HEK293 (cell line): Measurements from ENCODE around the gene STRN4.
A peak's percentile ranks its signal among the peaks of the same experiment; 100 is the strongest.

Source experiments
- CTCF ChIA-PET: fragments of 350-600 bp; formaldehyde crosslinking; extraction: SDS; loops from one replicate; lab custom pipeline; 2021; ENCODE audit warnings: antibody characterized with exemption; lab: Yijun Ruan, JAX
- POLR2A ChIA-PET: fragments of 300-600 bp; formaldehyde crosslinking; extraction: SDS; loops from one replicate; lab custom pipeline; 2020; ENCODE audit warnings: antibody characterized with exemption, inconsistent platforms; lab: Yijun Ruan, JAX
- H3K27ac ChIP-seq: fragments of 200-500 bp; sonication (Bioruptor generic); 2 replicates; pipeline ENCODE4 v1.5.1; 2014; ENCODE audit warnings: low read depth, low read length, control low read depth, inconsistent platforms; ENCODE audit errors: extremely low read depth
- H3K36me3 ChIP-seq, 2 experiments: fragments of 200-500 bp in 1 of 2; sonication (Bioruptor generic) in 1 of 2; 1 replicate in 1 of 2; 2 replicates in 1 of 2; pipeline ENCODE4 v1.5.1; 2014 to 2017; ENCODE audit warnings: inconsistent platforms in 2 of 2, low read length in 2 of 2; ENCODE audit not compliant: control insufficient read depth in 2 of 2, insufficient read depth in 1 of 2
- H3K4me1 ChIP-seq: fragments of 200-500 bp; sonication (Bioruptor generic); 2 replicates; pipeline ENCODE4 v1.5.1; 2014; ENCODE audit warnings: mild to moderate bottlenecking, low read length, inconsistent platforms; ENCODE audit not compliant: control insufficient read depth, insufficient read depth
- H3K4me3 ChIP-seq: 2 replicates; pipeline ENCODE4 v1.5.1; 2011; ENCODE audit warnings: low read depth, mild to moderate bottlenecking, control low read depth, low read length, moderate library complexity
- H3K9me3 ChIP-seq: fragments of 200-500 bp; sonication (Bioruptor generic); 2 replicates; pipeline ENCODE4 v1.5.1; 2014; ENCODE audit warnings: low read depth, low read length, inconsistent platforms; ENCODE audit not compliant: control insufficient read depth, insufficient read depth
- KLF10 ChIP-seq: fragments of 450-650 bp; IDR thresholded peaks from 2 replicates; pipeline ENCODE4 v1.5.1; 2018; ENCODE audit warnings: missing biosample characterization, mild to moderate bottlenecking, missing genetic modification characterization
- KLF9 ChIP-seq: fragments of 450-650 bp; formaldehyde crosslinking; IDR thresholded peaks from 2 replicates; pipeline ENCODE4 v1.5.1; 2016; ENCODE audit warnings: missing biosample characterization, missing genetic modification characterization, low read depth
- MZF1 ChIP-seq: fragments of 450-650 bp; formaldehyde crosslinking; IDR thresholded peaks from 2 replicates; pipeline ENCODE4 v1.5.1; 2017; ENCODE audit warnings: missing biosample characterization, missing genetic modification characterization, borderline replicate concordance
- SP3 ChIP-seq: fragments of 450-650 bp; formaldehyde crosslinking; IDR thresholded peaks from 2 replicates; pipeline ENCODE4 v1.5.1; 2016; ENCODE audit warnings: missing biosample characterization, missing genetic modification characterization
- ZBTB48 ChIP-seq: fragments of 450-650 bp; formaldehyde crosslinking; IDR thresholded peaks from 2 replicates; pipeline ENCODE4 v1.5.1; 2016; ENCODE audit warnings: missing biosample characterization, missing genetic modification characterization
- ZFHX2 ChIP-seq: fragments of 450-650 bp; formaldehyde crosslinking; conservative IDR thresholded peaks from 2 replicates; pipeline ENCODE4 v1.5.1; 2016; ENCODE audit warnings: missing biosample characterization, missing genetic modification characterization
- ZFP69B ChIP-seq: fragments of 450-650 bp; formaldehyde crosslinking; IDR thresholded peaks from 2 replicates; pipeline ENCODE4 v1.5.1; 2016; ENCODE audit warnings: missing biosample characterization, missing genetic modification characterization
- ZNF121 ChIP-seq: fragments of 450-650 bp; formaldehyde crosslinking; IDR thresholded peaks from 2 replicates; pipeline ENCODE4 v1.5.1; 2016; ENCODE audit warnings: missing biosample characterization, missing genetic modification characterization
- ZNF146 ChIP-seq: fragments of 450-650 bp; formaldehyde crosslinking; IDR thresholded peaks from 2 replicates; pipeline ENCODE4 v1.5.1; 2016; ENCODE audit warnings: missing biosample characterization, missing genetic modification characterization
- ZNF155 ChIP-seq: fragments of 450-650 bp; formaldehyde crosslinking; IDR thresholded peaks from 2 replicates; pipeline ENCODE4 v1.5.1; 2016; ENCODE audit warnings: missing biosample characterization, missing genetic modification characterization
- ZNF211 ChIP-seq: fragments of 450-650 bp; formaldehyde crosslinking; IDR thresholded peaks from 2 replicates; pipeline ENCODE4 v1.5.1; 2016; ENCODE audit warnings: low read depth, missing biosample characterization, missing genetic modification characterization
- ZNF24 ChIP-seq: fragments of 450-650 bp; formaldehyde crosslinking; IDR thresholded peaks from 2 replicates; pipeline ENCODE4 v1.5.1; 2016; ENCODE audit warnings: missing biosample characterization, missing genetic modification characterization
- ZNF366 ChIP-seq: fragments of 450-650 bp; formaldehyde crosslinking; conservative IDR thresholded peaks from 2 replicates; pipeline ENCODE4 v1.5.1; 2016; ENCODE audit warnings: missing biosample characterization, missing genetic modification characterization
- ZNF544 ChIP-seq: fragments of 450-650 bp; formaldehyde crosslinking; IDR thresholded peaks from 2 replicates; pipeline ENCODE4 v1.5.0; 2017; ENCODE audit warnings: missing biosample characterization, missing genetic modification characterization
- ZNF660 ChIP-seq: fragments of 450-650 bp; IDR thresholded peaks from 2 replicates; pipeline ENCODE4 v1.5.1; 2018; ENCODE audit warnings: missing biosample characterization, mild to moderate bottlenecking, missing genetic modification characterization
- ZNF701 ChIP-seq: fragments of 450-650 bp; formaldehyde crosslinking; IDR thresholded peaks from 2 replicates; pipeline ENCODE4 v1.5.1; 2016; ENCODE audit warnings: missing biosample characterization, missing genetic modification characterization
- ZXDB ChIP-seq: fragments of 450-650 bp; formaldehyde crosslinking; IDR thresholded peaks from 2 replicates; pipeline ENCODE4 v1.5.1; 2016; ENCODE audit warnings: missing biosample characterization, missing genetic modification characterization
- TF ChIP-seq, protein P1 (sequence below): fragments of 450-650 bp; formaldehyde crosslinking; IDR thresholded peaks from 2 replicates; pipeline ENCODE4 v1.5.1; 2016; ENCODE audit warnings: missing biosample characterization, missing genetic modification characterization
- TF ChIP-seq, protein P2 (sequence below): fragments of 450-650 bp; formaldehyde crosslinking; IDR thresholded peaks from 2 replicates; pipeline ENCODE4 v1.5.1; 2016; ENCODE audit warnings: missing biosample characterization, missing genetic modification characterization
- TF ChIP-seq, protein P3 (sequence below): fragments of 450-650 bp; formaldehyde crosslinking; IDR thresholded peaks from 2 replicates; pipeline ENCODE4 v1.5.1; 2016; ENCODE audit warnings: missing biosample characterization, missing genetic modification characterization
- TF ChIP-seq, protein P4 (sequence below): sonication (generic); formaldehyde crosslinking; IDR thresholded peaks from 2 replicates; pipeline ENCODE4 v1.8.1; 2022; ENCODE audit warnings: mild to moderate bottlenecking, moderate library complexity, missing genetic modification reagents
- TF ChIP-seq, protein P5 (sequence below): fragments of 450-650 bp; formaldehyde crosslinking; IDR thresholded peaks from 2 replicates; pipeline ENCODE4 v1.5.1; 2016; ENCODE audit warnings: missing biosample characterization, missing genetic modification characterization
- TF ChIP-seq, protein P6 (sequence below): fragments of 450-650 bp; formaldehyde crosslinking; IDR thresholded peaks from 2 replicates; pipeline ENCODE4 v1.5.1; 2016; ENCODE audit warnings: missing biosample characterization, missing genetic modification characterization

STRN4 gene

DNA sequence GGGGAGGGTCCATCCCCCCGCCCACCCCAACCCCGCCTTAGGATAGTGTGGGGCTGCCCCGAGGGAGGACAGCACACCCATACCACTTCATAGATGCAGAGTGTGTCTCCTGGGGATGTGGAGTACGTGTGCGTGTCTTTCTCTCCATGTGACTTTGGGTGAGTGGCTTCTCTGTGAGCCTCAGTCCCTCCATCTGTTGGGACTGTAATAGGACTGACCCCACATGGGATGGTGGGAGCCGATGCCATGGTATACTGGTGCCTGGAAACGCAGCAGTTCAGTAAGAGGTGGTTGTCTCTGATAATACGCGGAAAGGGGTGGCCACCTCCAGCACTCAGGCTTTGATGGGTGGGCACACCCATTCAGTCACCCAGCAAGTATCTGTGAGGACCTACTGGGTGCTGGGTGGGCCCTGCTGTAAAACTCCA, 28.5 kb downstream of the STRN4 start:
- H3K27ac ChIP-seq, result peak overlapping the region; percentile 43; the same call in 1 of the 2 replicates
- peaks cover 15% of the 10 kb centered on the region for H3K4me1 ChIP-seq
- TF ChIP-seq ZNF146 (tag by site-specific recombination) (no peak), ZFP69B (tag by site-specific recombination) (no peak), SP3 (tag by site-specific recombination) (0 out of 2 replicates have a peak, but pooled peaks have one; percentile 0), MZF1 (tag by site-specific recombination) (no peak), ZNF366 (tag by site-specific recombination) (peak; percentile 28; the same call in 1 of the 2 replicates), ZNF211 (no peak), KLF9 (peak; percentile 70; the same call in 1 of the 2 replicates)
- TF ChIP-seq, protein P1, sequence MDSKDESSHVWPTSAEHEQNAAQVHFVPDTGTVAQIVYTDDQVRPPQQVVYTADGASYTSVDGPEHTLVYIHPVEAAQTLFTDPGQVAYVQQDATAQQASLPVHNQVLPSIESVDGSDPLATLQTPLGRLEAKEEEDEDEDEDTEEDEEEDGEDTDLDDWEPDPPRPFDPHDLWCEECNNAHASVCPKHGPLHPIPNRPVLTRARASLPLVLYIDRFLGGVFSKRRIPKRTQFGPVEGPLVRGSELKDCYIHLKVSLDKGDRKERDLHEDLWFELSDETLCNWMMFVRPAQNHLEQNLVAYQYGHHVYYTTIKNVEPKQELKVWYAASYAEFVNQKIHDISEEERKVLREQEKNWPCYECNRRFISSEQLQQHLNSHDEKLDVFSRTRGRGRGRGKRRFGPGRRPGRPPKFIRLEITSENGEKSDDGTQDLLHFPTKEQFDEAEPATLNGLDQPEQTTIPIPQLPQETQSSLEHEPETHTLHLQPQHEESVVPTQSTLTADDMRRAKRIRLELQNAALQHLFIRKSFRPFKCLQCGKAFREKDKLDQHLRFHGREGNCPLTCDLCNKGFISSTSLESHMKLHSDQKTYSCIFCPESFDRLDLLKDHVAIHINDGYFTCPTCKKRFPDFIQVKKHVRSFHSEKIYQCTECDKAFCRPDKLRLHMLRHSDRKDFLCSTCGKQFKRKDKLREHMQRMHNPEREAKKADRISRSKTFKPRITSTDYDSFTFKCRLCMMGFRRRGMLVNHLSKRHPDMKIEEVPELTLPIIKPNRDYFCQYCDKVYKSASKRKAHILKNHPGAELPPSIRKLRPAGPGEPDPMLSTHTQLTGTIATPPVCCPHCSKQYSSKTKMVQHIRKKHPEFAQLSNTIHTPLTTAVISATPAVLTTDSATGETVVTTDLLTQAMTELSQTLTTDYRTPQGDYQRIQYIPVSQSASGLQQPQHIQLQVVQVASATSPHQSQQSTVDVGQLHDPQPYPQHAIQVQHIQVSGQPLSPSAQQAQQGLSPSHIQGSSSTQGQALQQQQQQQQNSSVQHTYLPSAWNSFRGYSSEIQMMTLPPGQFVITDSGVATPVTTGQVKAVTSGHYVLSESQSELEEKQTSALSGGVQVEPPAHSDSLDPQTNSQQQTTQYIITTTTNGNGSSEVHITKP (tag by site-specific recombination), result peak; percentile 38; the same call in 1 of the 2 replicates
- TF ChIP-seq, protein P2, sequence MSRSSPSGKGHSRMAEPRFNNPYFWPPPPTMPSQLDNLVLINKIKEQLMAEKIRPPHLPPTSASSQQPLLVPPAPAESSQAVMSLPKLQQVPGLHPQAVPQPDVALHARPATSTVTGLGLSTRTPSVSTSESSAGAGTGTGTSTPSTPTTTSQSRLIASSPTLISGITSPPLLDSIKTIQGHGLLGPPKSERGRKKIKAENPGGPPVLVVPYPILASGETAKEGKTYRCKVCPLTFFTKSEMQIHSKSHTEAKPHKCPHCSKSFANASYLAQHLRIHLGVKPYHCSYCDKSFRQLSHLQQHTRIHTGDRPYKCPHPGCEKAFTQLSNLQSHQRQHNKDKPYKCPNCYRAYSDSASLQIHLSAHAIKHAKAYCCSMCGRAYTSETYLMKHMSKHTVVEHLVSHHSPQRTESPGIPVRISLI (tag by site-specific recombination), result no peak
- TF ChIP-seq, protein P3, sequence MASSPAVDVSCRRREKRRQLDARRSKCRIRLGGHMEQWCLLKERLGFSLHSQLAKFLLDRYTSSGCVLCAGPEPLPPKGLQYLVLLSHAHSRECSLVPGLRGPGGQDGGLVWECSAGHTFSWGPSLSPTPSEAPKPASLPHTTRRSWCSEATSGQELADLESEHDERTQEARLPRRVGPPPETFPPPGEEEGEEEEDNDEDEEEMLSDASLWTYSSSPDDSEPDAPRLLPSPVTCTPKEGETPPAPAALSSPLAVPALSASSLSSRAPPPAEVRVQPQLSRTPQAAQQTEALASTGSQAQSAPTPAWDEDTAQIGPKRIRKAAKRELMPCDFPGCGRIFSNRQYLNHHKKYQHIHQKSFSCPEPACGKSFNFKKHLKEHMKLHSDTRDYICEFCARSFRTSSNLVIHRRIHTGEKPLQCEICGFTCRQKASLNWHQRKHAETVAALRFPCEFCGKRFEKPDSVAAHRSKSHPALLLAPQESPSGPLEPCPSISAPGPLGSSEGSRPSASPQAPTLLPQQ (tag by site-specific recombination), result no peak
- peak overlapping the region; percentile 81 for H3K4me3 ChIP-seq
- peaks cover 13 to 37% of the 10 kb centered on the region in 2 experiments; a peak in 2 of 3 replicates for H3K36me3 ChIP-seq
- ChIA-PET CTCF (interaction anchor here (0.6 kb wide), 1 partner anchor 38 kb away, joined by 3 read pairs; no protein-coding TSS in a partner anchor), POLR2A (interaction anchor here (0.6 to 0.8 kb wide), 2 partner anchors 107 to 560 kb away, joined by 3 read pairs; no protein-coding TSS in a partner anchor)
- H3K9me3 ChIP-seq, result no peaks in the 10 kb centered on the region

DNA sequence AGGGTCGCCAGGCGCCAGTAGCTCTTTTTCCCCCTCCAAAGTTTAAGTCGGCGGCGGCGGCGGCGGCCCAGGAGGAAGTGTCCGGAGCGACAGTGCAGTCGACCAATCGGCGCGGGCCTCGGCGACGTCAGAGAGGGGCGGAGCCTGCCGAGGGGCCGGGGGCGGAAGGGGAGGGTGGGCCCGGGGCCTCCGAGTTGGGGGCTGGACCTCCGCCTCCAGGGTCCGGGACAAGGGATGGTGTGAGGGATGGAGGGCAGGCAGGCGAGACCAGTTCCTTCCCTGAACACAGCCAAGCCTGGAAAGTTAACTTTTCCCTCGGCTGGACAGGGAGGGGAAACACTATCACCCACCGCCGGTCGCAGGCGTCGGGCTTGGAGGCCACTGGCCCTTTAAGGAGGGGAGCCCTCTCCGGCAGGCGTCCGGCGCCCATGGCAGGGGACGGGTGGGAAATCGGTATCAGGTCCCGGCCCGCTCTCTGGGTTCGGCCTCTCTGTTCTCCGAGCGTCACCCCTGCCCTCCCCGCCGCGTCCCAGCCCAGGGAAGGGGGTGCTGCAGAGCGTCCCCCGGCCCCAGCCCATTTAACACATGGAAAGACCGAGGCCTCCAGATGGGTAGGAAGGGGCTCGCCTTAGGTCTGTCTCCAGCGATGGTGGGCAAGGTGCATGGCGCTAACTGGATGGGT, 29.1 kb downstream of the STRN4 start, which contains the start of gene PRKD2:
TSS of gene PRKD2 (minus strand) at position 81 of the 682 bp plus-strand sequence. CDS start 744 bp downstream, outside the sequence.
- peak within 1 kb of the TSS; percentile 74 for H3K27ac ChIP-seq
- ChIA-PET CTCF (no interaction called here), POLR2A (interaction anchor here (0.6 to 0.8 kb wide), 3 partner anchors 51 to 515 kb away, joined by 3 to 4 read pairs (median 3); no protein-coding TSS in a partner anchor)
- H3K4me3 ChIP-seq, result peak within 1 kb of the TSS; percentile 81
- peaks cover 15% of the 10 kb centered on the region for H3K4me1 ChIP-seq
- peaks cover 14 to 32% of the 10 kb centered on the region in 2 experiments; a peak in 2 of 3 replicates for H3K36me3 ChIP-seq
- H3K9me3 ChIP-seq, result no peaks in the 10 kb centered on the region
- TF ChIP-seq, protein P4, sequence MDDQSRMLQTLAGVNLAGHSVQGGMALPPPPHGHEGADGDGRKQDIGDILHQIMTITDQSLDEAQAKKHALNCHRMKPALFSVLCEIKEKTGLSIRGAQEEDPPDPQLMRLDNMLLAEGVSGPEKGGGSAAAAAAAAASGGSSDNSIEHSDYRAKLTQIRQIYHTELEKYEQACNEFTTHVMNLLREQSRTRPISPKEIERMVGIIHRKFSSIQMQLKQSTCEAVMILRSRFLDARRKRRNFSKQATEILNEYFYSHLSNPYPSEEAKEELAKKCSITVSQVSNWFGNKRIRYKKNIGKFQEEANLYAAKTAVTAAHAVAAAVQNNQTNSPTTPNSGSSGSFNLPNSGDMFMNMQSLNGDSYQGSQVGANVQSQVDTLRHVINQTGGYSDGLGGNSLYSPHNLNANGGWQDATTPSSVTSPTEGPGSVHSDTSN (CRISPR knock-in tag), result peak; percentile 86; the same call in 1 of the 2 replicates
- TF ChIP-seq ZNF121 (tag by site-specific recombination) (no peak), SP3 (tag by site-specific recombination) (peak; percentile 83), ZNF24 (no peak), ZNF155 (no peak), KLF10 (peak; percentile 6; the same call in 1 of the 2 replicates), ZFHX2 (peak; percentile 70), ZNF660 (tag by site-specific recombination) (0 out of 2 replicates have a peak, but pooled peaks have one; percentile 18), ZXDB (tag by site-specific recombination) (peak; percentile 83), ZNF544 (tag by site-specific recombination) (no peak), ZNF701 (no peak), ZBTB48 (tag by site-specific recombination) (peak; percentile 84)
- TF ChIP-seq, protein P5, sequence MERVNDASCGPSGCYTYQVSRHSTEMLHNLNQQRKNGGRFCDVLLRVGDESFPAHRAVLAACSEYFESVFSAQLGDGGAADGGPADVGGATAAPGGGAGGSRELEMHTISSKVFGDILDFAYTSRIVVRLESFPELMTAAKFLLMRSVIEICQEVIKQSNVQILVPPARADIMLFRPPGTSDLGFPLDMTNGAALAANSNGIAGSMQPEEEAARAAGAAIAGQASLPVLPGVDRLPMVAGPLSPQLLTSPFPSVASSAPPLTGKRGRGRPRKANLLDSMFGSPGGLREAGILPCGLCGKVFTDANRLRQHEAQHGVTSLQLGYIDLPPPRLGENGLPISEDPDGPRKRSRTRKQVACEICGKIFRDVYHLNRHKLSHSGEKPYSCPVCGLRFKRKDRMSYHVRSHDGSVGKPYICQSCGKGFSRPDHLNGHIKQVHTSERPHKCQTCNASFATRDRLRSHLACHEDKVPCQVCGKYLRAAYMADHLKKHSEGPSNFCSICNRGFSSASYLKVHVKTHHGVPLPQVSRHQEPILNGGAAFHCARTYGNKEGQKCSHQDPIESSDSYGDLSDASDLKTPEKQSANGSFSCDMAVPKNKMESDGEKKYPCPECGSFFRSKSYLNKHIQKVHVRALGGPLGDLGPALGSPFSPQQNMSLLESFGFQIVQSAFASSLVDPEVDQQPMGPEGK (tag by site-specific recombination), result peak; percentile 85
- TF ChIP-seq, protein P6, sequence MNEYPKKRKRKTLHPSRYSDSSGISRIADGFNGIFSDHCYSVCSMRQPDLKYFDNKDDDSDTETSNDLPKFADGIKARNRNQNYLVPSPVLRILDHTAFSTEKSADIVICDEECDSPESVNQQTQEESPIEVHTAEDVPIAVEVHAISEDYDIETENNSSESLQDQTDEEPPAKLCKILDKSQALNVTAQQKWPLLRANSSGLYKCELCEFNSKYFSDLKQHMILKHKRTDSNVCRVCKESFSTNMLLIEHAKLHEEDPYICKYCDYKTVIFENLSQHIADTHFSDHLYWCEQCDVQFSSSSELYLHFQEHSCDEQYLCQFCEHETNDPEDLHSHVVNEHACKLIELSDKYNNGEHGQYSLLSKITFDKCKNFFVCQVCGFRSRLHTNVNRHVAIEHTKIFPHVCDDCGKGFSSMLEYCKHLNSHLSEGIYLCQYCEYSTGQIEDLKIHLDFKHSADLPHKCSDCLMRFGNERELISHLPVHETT (tag by site-specific recombination), result no peak
